H9 (cell line): ENCODE results near the gene SMAD3. TPM values are rescaled to one million over a fixed set of nuclear protein-coding genes. Genes with fewer than 3 reads are reported as not detected.

ENCODE experiments used
- DNase-seq: peaks from one replicate; pipeline ENCODE4 v3.0.0-alpha.2; 2017
- H2AFZ ChIP-seq: one replicate; pipeline ENCODE4 v1.6.1; 2013; ENCODE audit warnings: mild to moderate bottlenecking, low read length, control low read depth, moderate library complexity
- H2AK5ac ChIP-seq: 2 replicates; pipeline ENCODE4 v1.6.1; 2013; ENCODE audit warnings: low read length, control low read depth, mixed read lengths; ENCODE audit not compliant: insufficient read length
- H2BK120ac ChIP-seq: one replicate; pipeline ENCODE4 v1.6.1; 2013; ENCODE audit warnings: low read depth, mild to moderate bottlenecking, low read length, control low read depth, inconsistent platforms; ENCODE audit not compliant: poor library complexity, severe bottlenecking
- H2BK12ac ChIP-seq: 2 replicates; pipeline ENCODE4 v1.6.1; 2013; ENCODE audit warnings: low read length, control low read depth, mixed read lengths, low read depth; ENCODE audit not compliant: insufficient read length
- H2BK15ac ChIP-seq: 2 replicates; pipeline ENCODE4 v1.6.1; 2013; ENCODE audit warnings: low read depth, low read length, control low read depth
- H2BK20ac ChIP-seq: one replicate; pipeline ENCODE4 v1.6.1; 2013; ENCODE audit warnings: low read depth, mild to moderate bottlenecking, low read length, control low read depth, inconsistent platforms; ENCODE audit not compliant: poor library complexity, severe bottlenecking
- H2BK5ac ChIP-seq: 2 replicates; pipeline ENCODE4 v1.6.1; 2013; ENCODE audit warnings: low read length, control low read depth, mixed read lengths; ENCODE audit not compliant: insufficient read length
- H3K14ac ChIP-seq: 2 replicates; pipeline ENCODE4 v1.6.1; 2013; ENCODE audit warnings: low read length, control low read depth; ENCODE audit not compliant: insufficient read depth
- H3K18ac ChIP-seq: 2 replicates; pipeline ENCODE4 v1.6.1; 2013; ENCODE audit warnings: low read depth, mild to moderate bottlenecking, mixed read lengths, low read length, control low read depth; ENCODE audit not compliant: insufficient read length
- H3K23ac ChIP-seq: 2 replicates; pipeline ENCODE4 v1.6.1; 2013; ENCODE audit warnings: low read length, control low read depth, mixed read lengths, low read depth; ENCODE audit not compliant: insufficient read length
- H3K23me2 ChIP-seq: 2 replicates; pipeline ENCODE4 v1.6.1; 2013; ENCODE audit warnings: low read depth, mild to moderate bottlenecking, mixed read lengths, low read length, control low read depth; ENCODE audit not compliant: insufficient read length, poor library complexity, severe bottlenecking
- H3K27ac ChIP-seq: 2 replicates; pipeline ENCODE4 v1.5.1; 2013; ENCODE audit warnings: low read length, control low read depth, mixed read lengths, low read depth; ENCODE audit not compliant: insufficient read length
- H3K27me3 ChIP-seq: 2 replicates; pipeline ENCODE4 v1.6.1; 2013; ENCODE audit warnings: low read length, control low read depth, inconsistent platforms; ENCODE audit not compliant: insufficient read depth
- H3K4ac ChIP-seq: 2 replicates; pipeline ENCODE4 v1.6.1; 2013; ENCODE audit warnings: low read depth, mild to moderate bottlenecking, control low read depth, inconsistent platforms, low read length, moderate library complexity
- H3K4me1 ChIP-seq: 2 replicates; pipeline ENCODE4 v1.6.1; 2013; ENCODE audit warnings: low read length, control low read depth, inconsistent platforms; ENCODE audit not compliant: insufficient read depth
- H3K4me2 ChIP-seq: 2 replicates; pipeline ENCODE4 v1.6.1; 2013; ENCODE audit warnings: low read length, control low read depth, mixed read lengths; ENCODE audit not compliant: insufficient read length, insufficient read depth
- H3K56ac ChIP-seq: 2 replicates; pipeline ENCODE4 v1.6.1; 2013; ENCODE audit warnings: low read depth, mild to moderate bottlenecking, mixed read lengths, low read length, control low read depth; ENCODE audit not compliant: insufficient read length
- H3K79me1 ChIP-seq: 2 replicates; pipeline ENCODE4 v1.6.1; 2013; ENCODE audit warnings: low read depth, mild to moderate bottlenecking, moderate library complexity, low read length, control low read depth, inconsistent platforms; ENCODE audit not compliant: insufficient read depth, poor library complexity, severe bottlenecking
- H3K79me2 ChIP-seq: 2 replicates; pipeline ENCODE4 v1.6.1; 2013; ENCODE audit warnings: low read length, control low read depth, inconsistent platforms; ENCODE audit not compliant: insufficient read depth
- H3K9ac ChIP-seq: 2 replicates; pipeline ENCODE4 v1.6.1; 2013; ENCODE audit warnings: low read length, control low read depth, mixed read lengths; ENCODE audit not compliant: insufficient read length; ENCODE audit errors: extremely low read depth
- H3K9me3 ChIP-seq: one replicate; pipeline ENCODE4 v1.6.1; 2013; ENCODE audit warnings: low read depth, low read length, inconsistent platforms; ENCODE audit not compliant: control insufficient read depth
- H3T11ph ChIP-seq: one replicate; pipeline ENCODE4 v1.6.1; 2013; ENCODE audit warnings: mild to moderate bottlenecking, low read length, control low read depth, inconsistent platforms
- H4K20me1 ChIP-seq: one replicate; pipeline ENCODE4 v1.6.1; 2013; ENCODE audit not compliant: control insufficient read depth, insufficient read length, insufficient read depth
- H4K5ac ChIP-seq: 2 replicates; pipeline ENCODE4 v1.6.1; 2013; ENCODE audit warnings: low read depth, mild to moderate bottlenecking, mixed read lengths, low read length, control low read depth; ENCODE audit not compliant: insufficient read length
- H4K8ac ChIP-seq: replicated peaks from 2 replicates; pipeline ENCODE4 v1.6.1; 2013; ENCODE audit warnings: low read length, control low read depth, mixed read lengths, low read depth; ENCODE audit not compliant: insufficient read length
- H4K91ac ChIP-seq: 2 replicates; pipeline ENCODE4 v1.6.1; 2013; ENCODE audit warnings: low read depth, mild to moderate bottlenecking, moderate library complexity, mixed read lengths, low read length, control low read depth; ENCODE audit not compliant: insufficient read length
- H3K27ac Mint-ChIP-seq, 3 experiments: 2 replicates in 2 of 3; 3 replicates in 1 of 3; pipeline ENCODE4 v1.8.0; 2020 to 2021; ENCODE audit warnings: mixed read lengths in 3 of 3, mild to moderate bottlenecking in 1 of 3, moderate library complexity in 1 of 3
- H3K27me3 Mint-ChIP-seq: 2 replicates; pipeline ENCODE4 v1.8.0; 2021; ENCODE audit warnings: low read depth, mild to moderate bottlenecking, moderate library complexity, mixed read lengths
- H3K36me3 Mint-ChIP-seq, 3 experiments: 2 replicates in 2 of 3; 3 replicates in 1 of 3; pipeline ENCODE4 v1.8.0; 2020 to 2021; ENCODE audit warnings: low read depth in 3 of 3, mixed read lengths in 3 of 3; ENCODE audit not compliant: insufficient read depth in 1 of 3
- H3K4me1 Mint-ChIP-seq, 2 experiments: 2 replicates each; pipeline ENCODE4 v1.8.0; 2020; ENCODE audit warnings: mixed read lengths in 2 of 2
- H3K4me3 Mint-ChIP-seq, 2 experiments: 2 replicates in 1 of 2; 3 replicates in 1 of 2; pipeline ENCODE4 v1.8.0; 2020 to 2021; ENCODE audit warnings: mild to moderate bottlenecking in 2 of 2, mixed read lengths in 2 of 2, moderate library complexity in 1 of 2
- H3K9me3 Mint-ChIP-seq, 2 experiments: 2 replicates in 1 of 2; 3 replicates in 1 of 2; pipeline ENCODE4 v1.8.0; 2020; ENCODE audit warnings: mild to moderate bottlenecking in 2 of 2, mixed read lengths in 2 of 2, moderate library complexity in 1 of 2
- WGBS: extraction: QIAGEN DNeasy Blood & Tissue Kit; methylation state at CpG from one replicate; pipeline ENCODE4 v1.1.7; 2013; ENCODE audit warnings: missing lambda C conversion rate, low lambda C conversion rate, mixed read lengths; ENCODE audit not compliant: insufficient read length; ENCODE audit errors: extremely low coverage; 5-methylcytosine and 5-hydroxymethylcytosine counted together
- total RNA-seq: library from RNA; stranded (reverse); gene quantifications from 2 replicates; pipeline ENCODE4 v1.2.1, GENCODE V29; 2021
- TF ChIP-seq, protein P1 (sequence below): fragments of 200-600 bp; sonication (generic); conservative IDR thresholded peaks from 3 replicates; pipeline ENCODE4 v1.8.0; 2021; ENCODE audit warnings: antibody characterized with exemption, mild to moderate bottlenecking

Gene SMAD3
- total RNA-seq, 1 experiment from 2014 or later, result 26.7 TPM

DNA sequence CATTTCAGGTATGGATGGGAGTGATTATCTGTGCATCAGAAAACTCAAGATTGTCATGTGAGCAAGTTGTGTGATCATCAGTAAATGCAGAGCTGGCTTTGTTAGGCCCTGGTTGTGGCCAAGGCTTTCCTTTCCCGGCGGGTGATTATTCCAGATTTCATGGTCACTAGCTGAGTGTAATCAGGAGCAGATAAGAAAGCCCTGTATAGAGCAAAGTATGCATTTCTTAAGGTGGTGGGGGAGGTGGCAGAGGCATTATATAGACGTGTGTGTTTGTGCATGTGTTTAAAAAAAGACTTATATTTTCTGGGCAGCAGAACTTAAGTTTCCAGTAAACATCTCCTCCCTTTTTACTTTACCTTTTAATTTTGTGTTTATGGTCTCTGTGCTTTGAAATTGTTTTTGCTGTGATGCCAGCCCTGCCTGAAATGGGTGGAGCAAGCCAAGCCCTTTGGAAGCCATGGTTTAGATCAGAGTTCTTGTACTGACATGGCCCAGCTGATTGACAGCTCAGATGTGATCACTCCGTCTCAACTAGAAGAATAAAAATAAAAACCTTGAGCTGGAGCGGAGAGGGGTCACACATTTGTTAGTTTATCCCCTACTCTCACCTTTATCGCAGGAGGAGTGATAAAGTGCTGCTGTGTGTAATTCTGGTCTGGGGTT lies 22.2 kb downstream of the SMAD3 start:
- Mint-ChIP-seq H3K4me3 (no peak overlapping the region), H3K27me3 (no peaks in the 10 kb centered on the region), H3K36me3 (peaks cover 0 to 2% (median 2%) of the 10 kb centered on the region in 3 experiments; a peak in 4 of 7 replicates), H3K27ac (peak overlapping the region; percentile 31 to 63 (median 61); a peak in 3 of 7 replicates), H3K9me3 (no peaks in the 10 kb centered on the region), H3K4me1 (peaks cover 73% of the 10 kb centered on the region in 2 experiments)
- Histone ChIP-seq H3K27me3 (no peaks in the 10 kb centered on the region), H2BK20ac (no peak overlapping the region), H2BK12ac (no peak overlapping the region), H3K79me1 (no peaks in the 10 kb centered on the region), H2AK5ac (no peak overlapping the region), H2BK5ac (no peak overlapping the region), H3K23me2 (no peaks in the 10 kb centered on the region), H3K18ac (no peak overlapping the region), H4K8ac (no peak overlapping the region), H3K9me3 (no peaks in the 10 kb centered on the region), H3K23ac (no peak overlapping the region), H3K9ac (no peak overlapping the region), H4K91ac (no peak overlapping the region), H3K4me1 (peaks cover 14% of the 10 kb centered on the region; the same call in 1 of the 2 replicates), H3K4ac (no peak overlapping the region), H2BK120ac (no peak overlapping the region), H3K79me2 (no peaks in the 10 kb centered on the region; the same call in 1 of the 2 replicates), H3T11ph (no peak overlapping the region), H4K5ac (no peak overlapping the region), H2BK15ac (no peak overlapping the region), H3K27ac (no peak overlapping the region), H3K4me2 (no peak overlapping the region), H4K20me1 (no peaks in the 10 kb centered on the region), H2AFZ (no peak overlapping the region), H3K56ac (no peak overlapping the region), H3K14ac (no peak overlapping the region)
- TF ChIP-seq, protein P1, sequence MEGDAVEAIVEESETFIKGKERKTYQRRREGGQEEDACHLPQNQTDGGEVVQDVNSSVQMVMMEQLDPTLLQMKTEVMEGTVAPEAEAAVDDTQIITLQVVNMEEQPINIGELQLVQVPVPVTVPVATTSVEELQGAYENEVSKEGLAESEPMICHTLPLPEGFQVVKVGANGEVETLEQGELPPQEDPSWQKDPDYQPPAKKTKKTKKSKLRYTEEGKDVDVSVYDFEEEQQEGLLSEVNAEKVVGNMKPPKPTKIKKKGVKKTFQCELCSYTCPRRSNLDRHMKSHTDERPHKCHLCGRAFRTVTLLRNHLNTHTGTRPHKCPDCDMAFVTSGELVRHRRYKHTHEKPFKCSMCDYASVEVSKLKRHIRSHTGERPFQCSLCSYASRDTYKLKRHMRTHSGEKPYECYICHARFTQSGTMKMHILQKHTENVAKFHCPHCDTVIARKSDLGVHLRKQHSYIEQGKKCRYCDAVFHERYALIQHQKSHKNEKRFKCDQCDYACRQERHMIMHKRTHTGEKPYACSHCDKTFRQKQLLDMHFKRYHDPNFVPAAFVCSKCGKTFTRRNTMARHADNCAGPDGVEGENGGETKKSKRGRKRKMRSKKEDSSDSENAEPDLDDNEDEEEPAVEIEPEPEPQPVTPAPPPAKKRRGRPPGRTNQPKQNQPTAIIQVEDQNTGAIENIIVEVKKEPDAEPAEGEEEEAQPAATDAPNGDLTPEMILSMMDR, result no peak
- no CpG with 5 or more reads among the region's 6 CpGs for WGBS
- DNase-seq, result no peak
